MCF 10A (cell line): ENCODE data around the gene FAM180A. TPM values are rescaled to one million over a fixed set of nuclear protein-coding genes. Genes with fewer than 3 reads are reported as not detected.
A peak's percentile ranks its signal among the peaks of the same experiment; 100 is the strongest.

ENCODE experiments used
- BruUV-seq: library from RNA; stranded (reverse); fragments of 400-500 nt; replicated peaks from 2 replicates; lab custom pipeline; 2021; lab: Mats Ljungman, UMichigan
- CTCF ChIA-PET: fragments of 300-600 bp; sonication (Branson Sonifier 250); formaldehyde crosslinking; extraction: SDS; loops from one replicate; lab custom pipeline; 2021; ENCODE audit warnings: antibody characterized with exemption, inconsistent platforms; lab: Yijun Ruan, JAX
- POLR2A ChIA-PET: fragments of 300-600, 350-650 bp; sonication (Branson Sonifier 250); formaldehyde crosslinking; extraction: SDS; loops from one replicate; lab custom pipeline; 2020; ENCODE audit warnings: antibody characterized with exemption, inconsistent platforms; lab: Yijun Ruan, JAX
- DNase-seq: peaks from one replicate; pipeline ENCODE4 v3.0.0-alpha.2; 2018; ENCODE audit not compliant: unreplicated experiment
- H3K27ac Mint-ChIP-seq: one replicate; pipeline ENCODE4 v1.8.0; 2022; ENCODE audit warnings: mild to moderate bottlenecking, low read depth, mixed read lengths; ENCODE audit not compliant: unreplicated experiment
- H3K27me3 Mint-ChIP-seq: one replicate; pipeline ENCODE4 v1.8.0; 2022; ENCODE audit warnings: mixed read lengths; ENCODE audit not compliant: insufficient read depth, unreplicated experiment
- H3K36me3 Mint-ChIP-seq: one replicate; pipeline ENCODE4 v1.8.0; 2022; ENCODE audit warnings: mild to moderate bottlenecking, moderate library complexity, mixed read lengths; ENCODE audit not compliant: insufficient read depth, unreplicated experiment
- H3K4me1 Mint-ChIP-seq: one replicate; pipeline ENCODE4 v1.8.0; 2022; ENCODE audit warnings: mixed read lengths; ENCODE audit not compliant: insufficient read depth, unreplicated experiment
- H3K4me3 Mint-ChIP-seq: one replicate; pipeline ENCODE4 v1.8.0; 2022; ENCODE audit warnings: mild to moderate bottlenecking, moderate library complexity, mixed read lengths; ENCODE audit not compliant: unreplicated experiment
- H3K9me3 Mint-ChIP-seq: one replicate; pipeline ENCODE4 v1.8.0; 2022; ENCODE audit warnings: mixed read lengths; ENCODE audit not compliant: unreplicated experiment
- CTCF ChIP-seq: fragments of 200-600 bp; IDR thresholded peaks from one replicate; pipeline ENCODE4 v1.8.0; 2022; ENCODE audit warnings: antibody characterized with exemption, mild to moderate bottlenecking; ENCODE audit not compliant: unreplicated experiment
- intact Hi-C: fragments of 100-400 bp; cut with micrococcal nuclease; formaldehyde crosslinking; loops from 2 replicates; pipeline ENCODE4 v1.14.1; 2022
- total RNA-seq: library from RNA; stranded (reverse); gene quantifications from 2 replicates; pipeline ENCODE4 v1.2.3, GENCODE V29; 2022

Gene FAM180A
- total RNA-seq, 1 experiment from 2014 or later, result not detected

GRCh38 chr7:135717693-135718092 lies 30.9 kb downstream of the FAM180A start:
- H3K9me3 Mint-ChIP-seq, result no peaks in the 10 kb centered on the region
- H3K27ac Mint-ChIP-seq, result no peak overlapping the region
- no peaks in the 10 kb centered on the region for H3K36me3 Mint-ChIP-seq
- no peak overlapping the region for H3K4me3 Mint-ChIP-seq
- BruUV-seq, result no TSS peak
- no peak for DNase-seq
- POLR2A ChIA-PET, result interaction anchor here (2.3 kb wide), 1 partner anchor 27 kb away, joined by 12 read pairs; no protein-coding TSS in a partner anchor
- intact Hi-C loops, result no loop called here
- TF ChIP-seq CTCF, result no peak
- CTCF ChIA-PET, result interaction anchor here (0.6 kb wide), 1 partner anchor 11 kb away, joined by 3 read pairs; no protein-coding TSS in a partner anchor
- H3K4me1 Mint-ChIP-seq, result no peaks in the 10 kb centered on the region
- no peaks in the 10 kb centered on the region for H3K27me3 Mint-ChIP-seq

- DNase-seq, result peak; percentile 92
- no TSS peak for BruUV-seq
- POLR2A ChIA-PET, result interaction anchor here (0.8 to 2.3 kb wide), 5 partner anchors 25 to 44 kb away, joined by 3 to 12 read pairs (median 3); no protein-coding TSS in a partner anchor
- intact Hi-C loops, result no loop called here
- Mint-ChIP-seq H3K27ac (no peak overlapping the region), H3K4me3 (no peak overlapping the region), H3K4me1 (no peaks in the 10 kb centered on the region), H3K9me3 (no peaks in the 10 kb centered on the region), H3K36me3 (no peaks in the 10 kb centered on the region), H3K27me3 (no peaks in the 10 kb centered on the region)
- TF ChIP-seq CTCF, result no peak
- CTCF ChIA-PET, result interaction anchor here (0.6 to 3.7 kb wide), 8 partner anchors 19 to 763 kb away, joined by 3 to 18 read pairs (median 3); no protein-coding TSS in a partner anchor
Measured at GRCh38 chr7:135716677-135717238, 31.9 kb downstream of the FAM180A start.

- no peaks in the 10 kb centered on the region for H3K9me3 Mint-ChIP-seq
- ChIA-PET POLR2A (interaction anchor here (1.2 to 2.3 kb wide), 3 partner anchors 15 to 53 kb away, joined by 3 to 13 read pairs (median 12); partner anchors contain the start of gene STMP1), CTCF (interaction anchor here (0.5 to 3.7 kb wide), 4 partner anchors 22 to 87 kb away, joined by 3 to 18 read pairs (median 3); no protein-coding TSS in a partner anchor)
- no peak for TF ChIP-seq CTCF
- DNase-seq, result no peak
- H3K27ac Mint-ChIP-seq, result no peak overlapping the region
- H3K36me3 Mint-ChIP-seq, result no peaks in the 10 kb centered on the region
- H3K4me1 Mint-ChIP-seq, result no peaks in the 10 kb centered on the region
- H3K4me3 Mint-ChIP-seq, result no peak overlapping the region
- H3K27me3 Mint-ChIP-seq, result no peaks in the 10 kb centered on the region
- intact Hi-C loops, result no loop called here
- no TSS peak for BruUV-seq
Measured at GRCh38 chr7:135715673-135716072, 32.9 kb downstream of the FAM180A start.

- CTCF ChIA-PET, result interaction anchor here (1.1 to 3.7 kb wide), 2 partner anchors 41 to 44 kb away, joined by 3 to 18 read pairs; no protein-coding TSS in a partner anchor
- intact Hi-C loops, result no loop called here
- no peak for TF ChIP-seq CTCF
- no peaks in the 10 kb centered on the region for H3K36me3 Mint-ChIP-seq
- H3K27ac Mint-ChIP-seq, result no peak overlapping the region
- H3K4me3 Mint-ChIP-seq, result no peak overlapping the region
- H3K4me1 Mint-ChIP-seq, result no peaks in the 10 kb centered on the region
- no peak for DNase-seq
- POLR2A ChIA-PET, result interaction anchor here (1.2 to 2.1 kb wide), 4 partner anchors 10 to 52 kb away, joined by 3 to 13 read pairs (median 4); partner anchors contain the start of gene STMP1
- no TSS peak for BruUV-seq
- H3K9me3 Mint-ChIP-seq, result no peaks in the 10 kb centered on the region
- no peaks in the 10 kb centered on the region for H3K27me3 Mint-ChIP-seq
Measured at GRCh38 chr7:135715055-135715522, 33.5 kb downstream of the FAM180A start.
